H1 (cell line): ENCODE data around the gene SMAGP. TPM values are rescaled to one million over a fixed set of nuclear protein-coding genes. Genes with fewer than 3 reads are reported as not detected.

ENCODE experiments used
- CTCF ChIA-PET: fragments of 300-600 bp; sonication (Branson Sonifier 250); formaldehyde crosslinking; loops from one replicate; lab custom pipeline; 2021; ENCODE audit not compliant: partially characterized antibody; lab: Charles Lee
- POLR2A ChIA-PET: fragments of 300-600 bp; sonication (Branson Sonifier 250); formaldehyde crosslinking; loops from one replicate; lab custom pipeline; 2021; ENCODE audit warnings: inconsistent platforms; ENCODE audit not compliant: partially characterized antibody; lab: Charles Lee
- DNase-seq, 2 experiments: peaks; one replicate each; pipeline versions ENCODE4 v3.0.0 to v3.0.0-alpha.2; 2010 to 2022; ENCODE audit warnings: low spot score in 2 of 2, low read depth in 1 of 2, mixed read lengths in 1 of 2
- FAIRE-seq: peaks from 2 replicates; lab custom pipeline; 2011; peaks lifted over from hg19 to GRCh38; lab: Jason Lieb, UNC
- H2AFZ ChIP-seq: 2 replicates; pipeline ENCODE4 v1.8.1; 2012; ENCODE audit warnings: low read length, inconsistent platforms
- H2AK5ac ChIP-seq: 2 replicates; pipeline ENCODE4 v1.6.1; 2013; ENCODE audit warnings: low read depth, low read length
- H2BK120ac ChIP-seq: replicated peaks from 2 replicates; pipeline ENCODE3; 2013; ENCODE audit warnings: low read depth, low read length, inconsistent platforms
- H2BK12ac ChIP-seq: 2 replicates; pipeline ENCODE4 v1.6.1; 2013; ENCODE audit warnings: low read depth, low read length
- H2BK15ac ChIP-seq: 2 replicates; pipeline ENCODE4 v1.6.1; 2013; ENCODE audit warnings: low read length
- H2BK20ac ChIP-seq: 2 replicates; pipeline ENCODE4 v1.6.1; 2013; ENCODE audit warnings: low read length
- H2BK5ac ChIP-seq: 2 replicates; pipeline ENCODE4 v1.6.1; 2013; ENCODE audit warnings: low read depth, low read length
- H3K14ac ChIP-seq: 2 replicates; pipeline ENCODE4 v1.6.1; 2013; ENCODE audit warnings: inconsistent platforms; ENCODE audit not compliant: insufficient read length
- H3K18ac ChIP-seq: 2 replicates; pipeline ENCODE4 v1.6.1; 2013; ENCODE audit warnings: low read length; ENCODE audit errors: extremely low read depth
- H3K23ac ChIP-seq: 2 replicates; pipeline ENCODE4 v1.6.1; 2013; ENCODE audit warnings: inconsistent platforms; ENCODE audit not compliant: insufficient read length
- H3K23me2 ChIP-seq: 2 replicates; pipeline ENCODE4 v1.6.1; 2013; ENCODE audit warnings: low read depth, low read length
- H3K27ac ChIP-seq: 2 replicates; pipeline ENCODE4 v1.6.1; 2011; ENCODE audit warnings: low read depth, low read length, inconsistent platforms
- H3K27me3 ChIP-seq, 4 experiments: replicated peaks in 1 of 4; 1 replicate in 1 of 4; 2 replicates in 3 of 4; pipeline versions ENCODE4 v1.6.1 to v1.8.1; 2011 to 2013; ENCODE audit warnings: low read length in 3 of 4, mild to moderate bottlenecking in 3 of 4, inconsistent platforms in 2 of 4, mixed read lengths in 2 of 4, moderate library complexity in 1 of 4; ENCODE audit not compliant: control insufficient read depth in 3 of 4, insufficient read depth in 3 of 4; ENCODE audit errors: extremely low read depth in 1 of 4
- H3K36me3 ChIP-seq, 4 experiments: 2 replicates each; pipeline versions ENCODE4 v1.6.1 to v1.8.1; 2011 to 2013; ENCODE audit warnings: mild to moderate bottlenecking in 4 of 4, low read length in 3 of 4, moderate library complexity in 2 of 4, control low read depth in 1 of 4, inconsistent platforms in 1 of 4; ENCODE audit not compliant: insufficient read depth in 4 of 4, control insufficient read depth in 2 of 4
- H3K4ac ChIP-seq: replicated peaks from 2 replicates; pipeline ENCODE3; 2013; ENCODE audit warnings: low read length, low read depth, mixed read lengths, inconsistent platforms; ENCODE audit not compliant: insufficient read length
- H3K4me1 ChIP-seq, 4 experiments: replicated peaks in 1 of 4; 1 replicate in 1 of 4; 2 replicates in 3 of 4; pipeline versions ENCODE4 v1.6.1 to v1.8.1; 2011 to 2013; ENCODE audit warnings: low read length in 3 of 4, inconsistent platforms in 2 of 4, mixed read lengths in 1 of 4; ENCODE audit not compliant: insufficient read depth in 4 of 4, control insufficient read depth in 3 of 4
- H3K4me2 ChIP-seq, 2 experiments: 2 replicates each; pipeline versions ENCODE4 v1.6.1 to v1.8.1; 2011 to 2013; ENCODE audit warnings: low read depth in 2 of 2, low read length in 2 of 2, control low read depth in 1 of 2, inconsistent platforms in 1 of 2, mild to moderate bottlenecking in 1 of 2; ENCODE audit not compliant: insufficient read depth in 1 of 2
- H3K4me3 ChIP-seq, 4 experiments: fragments of 200-600, 300-600 bp in 1 of 4; sonication (generic), shearing (Covaris generic), sonication (Bioruptor Twin) in 1 of 4; 2 replicates each; pipeline versions ENCODE4 v1.5.1 to v1.8.1; 2011 to 2016; ENCODE audit warnings: low read length in 4 of 4, low read depth in 3 of 4, control low read depth in 2 of 4, inconsistent platforms in 2 of 4, mild to moderate bottlenecking in 2 of 4, mixed read lengths in 1 of 4, moderate library complexity in 1 of 4; ENCODE audit not compliant: insufficient read depth in 2 of 4; ENCODE audit errors: extremely low read depth in 1 of 4
- H3K56ac ChIP-seq: replicated peaks from 2 replicates; pipeline ENCODE3; 2013; ENCODE audit warnings: low read depth, mild to moderate bottlenecking, mixed read lengths, low read length, inconsistent platforms; ENCODE audit not compliant: insufficient read length
- H3K79me1 ChIP-seq: 2 replicates; pipeline ENCODE4 v1.6.1; 2013; ENCODE audit warnings: low read depth, low read length, control low read depth
- H3K79me2 ChIP-seq, 2 experiments: 2 replicates each; pipeline versions ENCODE4 v1.6.1 to v1.8.1; 2012 to 2013; ENCODE audit warnings: low read length in 2 of 2, mild to moderate bottlenecking in 2 of 2, inconsistent platforms in 1 of 2; ENCODE audit not compliant: insufficient read depth in 2 of 2, control insufficient read depth in 1 of 2
- H3K9ac ChIP-seq, 4 experiments: replicated peaks in 1 of 4; 1 replicate in 1 of 4; 2 replicates in 3 of 4; pipeline versions ENCODE4 v1.6.1 to v1.8.1; 2011 to 2013; ENCODE audit warnings: low read depth in 3 of 4, low read length in 3 of 4, control low read depth in 2 of 4, mild to moderate bottlenecking in 2 of 4, moderate library complexity in 2 of 4, inconsistent platforms in 1 of 4; ENCODE audit errors: extremely low read depth in 1 of 4
- H3K9me3 ChIP-seq, 2 experiments: 2 replicates each; pipeline versions ENCODE4 v1.6.1 to v1.8.1; 2012 to 2013; ENCODE audit warnings: mild to moderate bottlenecking in 2 of 2, moderate library complexity in 2 of 2, control low read depth in 1 of 2, inconsistent platforms in 1 of 2, low read depth in 1 of 2, low read length in 1 of 2, mixed read lengths in 1 of 2; ENCODE audit not compliant: insufficient read depth in 2 of 2
- H4K20me1 ChIP-seq, 2 experiments: replicated peaks in 1 of 2; 2 replicates each; pipeline versions ENCODE3 to v1.8.1; 2011 to 2013; ENCODE audit warnings: inconsistent platforms in 2 of 2, low read length in 2 of 2, mild to moderate bottlenecking in 1 of 2; ENCODE audit not compliant: insufficient read depth in 2 of 2, control insufficient read depth in 1 of 2
- H4K5ac ChIP-seq: 2 replicates; pipeline ENCODE4 v1.6.1; 2013; ENCODE audit warnings: low read length, low read depth, mixed read lengths, inconsistent platforms; ENCODE audit not compliant: insufficient read length
- H4K8ac ChIP-seq: 2 replicates; pipeline ENCODE4 v1.8.0; 2013; ENCODE audit warnings: mild to moderate bottlenecking, moderate library complexity, low read length, inconsistent platforms; ENCODE audit not compliant: insufficient read depth; ENCODE audit errors: extremely low read depth
- H4K91ac ChIP-seq: replicated peaks from 2 replicates; pipeline ENCODE3; 2013; ENCODE audit warnings: low read length, mixed read lengths, inconsistent platforms; ENCODE audit not compliant: insufficient read length
- POLR2A ChIP-seq, 2 experiments: IDR thresholded peaks; 1 replicate in 1 of 2; 2 replicates in 1 of 2; pipeline ENCODE4 v1.6.1; 2011; ENCODE audit warnings: low read depth in 2 of 2, low read length in 2 of 2, mild to moderate bottlenecking in 2 of 2; ENCODE audit errors: control extremely low read depth in 1 of 2
- TEAD4 ChIP-seq: IDR thresholded peaks from 2 replicates; pipeline ENCODE4 v1.6.1; 2012; ENCODE audit warnings: low read depth, low read length, inconsistent platforms, mixed read lengths
- WGBS, 2 experiments: shearing (Covaris generic) in 1 of 2; methylation state at CpG; one replicate each; pipeline versions ENCODE4 v1.1.6 to v1.1.7; 2013 to 2015; ENCODE audit warnings: low lambda C conversion rate in 2 of 2, mixed read lengths in 2 of 2, inconsistent platforms in 1 of 2, low coverage in 1 of 2, missing lambda C conversion rate in 1 of 2; ENCODE audit not compliant: insufficient replicate concordance in 2 of 2, insufficient coverage in 1 of 2, insufficient read length in 1 of 2; ENCODE audit errors: extremely low coverage in 1 of 2, missing lambda C conversion rate in 1 of 2; 5-methylcytosine and 5-hydroxymethylcytosine counted together
- polyA plus RNA-seq, 7 experiments: library from polyadenylated mRNA; depleted of rRNA in 3 of 7; stranded (reverse) in 5 of 7; unstranded in 2 of 7; fragments of >200 nt in 5 of 7; fragments of 200-250 nt in 2 of 7; gene quantifications; 1 replicate in 5 of 7; 2 replicates in 1 of 7; 4 replicates in 1 of 7; pipeline versions ENCODE4 v1.2.1 to v1.2.3, GENCODE V29; 2011 to 2013; ENCODE audit warnings: missing spikeins in 2 of 7, mixed read lengths in 2 of 7
- total RNA-seq: library from RNA; stranded (reverse); fragmentation: NEBNext Ultra II Directional; extraction: Animal tissue kit (Norgen Biotek cat#: 25700); gene quantifications from 2 replicates; pipeline ENCODE4 v1.2.1, GENCODE V29; 2021

SMAGP gene
- total and polyA plus RNA-seq, 2 of the 8 experiments (the other 6 are each of a cell fraction or from before 2014, with no cell fraction given), result 9.4 to 12.7 TPM

GRCh38 chr12:51244269-51244668, 25.9 kb downstream of the SMAGP start:
- Histone ChIP-seq H3K27ac (no peak overlapping the region), H2BK20ac (no peak overlapping the region), H3K4me3 (no peak overlapping the region), H3K79me2 (peaks cover 0 to 15% of the 10 kb centered on the region in 2 experiments; a peak in 2 of 4 replicates), H3K4ac (no peak overlapping the region), H3K14ac (no peak overlapping the region), H2BK12ac (no peak overlapping the region), H2BK15ac (no peak overlapping the region), H3K56ac (no peak overlapping the region), H4K20me1 (peaks cover 0 to 2% of the 10 kb centered on the region in 2 experiments), H4K5ac (no peak overlapping the region), H3K23ac (no peak overlapping the region), H3K4me2 (no peak overlapping the region), H3K9me3 (no peaks in the 10 kb centered on the region), H2AK5ac (no peak overlapping the region), H3K79me1 (peaks cover 6% of the 10 kb centered on the region; the same call in 1 of the 2 replicates), H4K91ac (no peak overlapping the region), H3K18ac (no peak overlapping the region), H2BK120ac (no peak overlapping the region), H4K8ac (no peak overlapping the region), H3K27me3 (no peaks in the 10 kb centered on the region), H2AFZ (no peak overlapping the region), H3K36me3 (peaks cover 17 to 44% (median 27%) of the 10 kb centered on the region in 4 experiments), H3K9ac (no peak overlapping the region), H2BK5ac (no peak overlapping the region), H3K23me2 (peaks cover 4% of the 10 kb centered on the region; the same call in 1 of the 2 replicates), H3K4me1 (peaks cover 0 to 23% (median 10%) of the 10 kb centered on the region in 4 experiments; a peak in 6 of 7 replicates)
- CTCF ChIA-PET, result interaction anchor here (0.9 to 2.4 kb wide), 7 partner anchors 9 to 109 kb away, joined by 3 to 10 read pairs (median 4); no protein-coding TSS in a partner anchor
- WGBS, 2 experiments, result 99% methylated on average over 4 of the region's 4 CpGs; no CpG with 5 or more reads in 1 of the 2 experiments
- POLR2A ChIA-PET, result interaction anchor here (0.8 to 1.7 kb wide), 11 partner anchors 8 to 200 kb away, joined by 3 to 6 read pairs (median 3); no protein-coding TSS in a partner anchor
- no peak for TF ChIP-seq TEAD4
- peak in 1 of 2 experiments; percentile 55; a peak in 2 of 3 replicates for TF ChIP-seq POLR2A (IDR thresholded peaks at IDR 0.05; ENCODE audit: control extremely low read depth in 1 of 2, low read depth in 2 of 2, low read length in 2 of 2)
- FAIRE-seq (no peak), DNase-seq (no peak)
